Umbilical cord (tissue), 2 donors: Measurements from ENCODE around the gene CFAP410. TPM values are rescaled to one million over a fixed set of nuclear protein-coding genes. Genes with fewer than 3 reads are reported as not detected.

ENCODE experiments used
- DNase-seq: peaks from one replicate; pipeline ENCODE4 v3.0.0-alpha.2; 2015; ENCODE audit warnings: low spot score
- total RNA-seq: library from RNA; depleted of rRNA; stranded (reverse); fragments of >200 nt; gene quantifications from one replicate; pipeline ENCODE4 v1.2.3, GENCODE V29; 2014; ENCODE audit warnings: low replicate concordance; ENCODE audit not compliant: insufficient read depth

The CFAP410 gene
- total RNA-seq, 1 donor from 2014 or later: 14.4 TPM

- DNase-seq: no peak
These were observed 7.4 kb downstream of the CFAP410 start for GRCh38 chr21:44331650-44332307.

- no peak for DNase-seq
These were observed 8.0 kb downstream of the CFAP410 start for GRCh38 chr21:44331209-44331608.

- no peak for DNase-seq
These were observed 8.5 kb downstream of the CFAP410 start for GRCh38 chr21:44330698-44331097.

- DNase-seq: no peak
These were observed 9.1 kb downstream of the CFAP410 start for GRCh38 chr21:44329971-44330681.

GRCh38 chr21:44329086-44329889, 9.9 kb downstream of the CFAP410 start:
- no peak for DNase-seq

GRCh38 chr21:44328242-44328895, 10.8 kb downstream of the CFAP410 start:
- DNase-seq: no peak

GRCh38 chr21:44327603-44327974, 11.6 kb downstream of the CFAP410 start:
- DNase-seq: no peak

- DNase-seq: no peak
These were observed 12.2 kb downstream of the CFAP410 start for GRCh38 chr21:44326716-44327602.

GRCh38 chr21:44326272-44326647, 12.9 kb downstream of the CFAP410 start:
- DNase-seq: no peak

- no peak for DNase-seq
These were observed 13.6 kb downstream of the CFAP410 start for GRCh38 chr21:44325386-44326271.

- DNase-seq: no peak
These were observed 14.4 kb downstream of the CFAP410 start for GRCh38 chr21:44324854-44325107.

GRCh38 chr21:44324106-44324853, 14.9 kb downstream of the CFAP410 start:
- DNase-seq: no peak

- DNase-seq: no peak
These were observed 15.6 kb downstream of the CFAP410 start for GRCh38 chr21:44323591-44323990.

GRCh38 chr21:44322621-44323325, 16.4 kb downstream of the CFAP410 start:
- DNase-seq: no peak

- no peak for DNase-seq
These were observed 17.2 kb downstream of the CFAP410 start for GRCh38 chr21:44321846-44322450.

GRCh38 chr21:44320847-44321246, 18.3 kb downstream of the CFAP410 start:
- DNase-seq: no peak

GRCh38 chr21:44319407-44320065, 19.7 kb downstream of the CFAP410 start:
- no peak for DNase-seq
